Mesenteric fat pad (tissue), 1 donor: Measurements from ENCODE around the gene SNX2. TPM values are rescaled to one million over a fixed set of nuclear protein-coding genes. Genes with fewer than 3 reads are reported as not detected.

ENCODE experiments used
- total RNA-seq: library from RNA; stranded (reverse); fragmentation: NEBNext Ultra II Directional; extraction: Animal tissue kit (Norgen Biotek cat#: 25700); gene quantifications from one replicate; pipeline ENCODE4 v1.2.1, GENCODE V29; 2021
- donor health status: DM: yes; HTN: yes; CAD: no.

Gene SNX2
- total RNA-seq, 1 donor from 2014 or later = 80.1 TPM

Other genes with a start within 250 kb of the SNX2 start
- 14.9 TPM for gene SNX24, start 70.5 kb downstream of the SNX2 start, total RNA-seq